ENCODE results near the gene CCDC71. TPM values are rescaled to one million over a fixed set of nuclear protein-coding genes. Genes with fewer than 3 reads are reported as not detected.

Gene CCDC71
- total and polyA plus RNA-seq, 7 donors, result 12.6 to 26.8 (median 20.0) TPM

- H3K36me3 ChIP-seq (ENCODE audit: insufficient read depth in 1 of 2, low read depth in 1 of 2), result no peaks in the 10 kb centered on the region
- no peak overlapping the region for H3K4me3 ChIP-seq
- ATAC-seq (no peak), DNase-seq (no peak)
- no peak overlapping the region for H3K27ac ChIP-seq
- H3K27me3 ChIP-seq (ENCODE audit: insufficient read depth in 3 of 3, low read length in 2 of 3), result no peaks in the 10 kb centered on the region
- H3K4me1 ChIP-seq, result no peaks in the 10 kb centered on the region
- no peaks in the 10 kb centered on the region for H3K9me3 ChIP-seq
- no peak for TF ChIP-seq CTCF (IDR thresholded peaks at IDR 0.05)
- WGBS, 3 donors, result 43 to 73% (median 57%) methylated on average over 1 of the region's 1 CpG
- intact Hi-C loops (cut with DNase I), result no loop called here
Observed at GRCh38 chr3:49183873-49184272, 17.7 kb upstream of the CCDC71 start.

- no peaks in the 10 kb centered on the region for H3K9me3 ChIP-seq
- no peaks in the 10 kb centered on the region for H3K27me3 ChIP-seq (ENCODE audit: insufficient read depth in 3 of 3, low read length in 2 of 3)
- H3K4me1 ChIP-seq, result no peaks in the 10 kb centered on the region
- H3K36me3 ChIP-seq (ENCODE audit: insufficient read depth in 1 of 2, low read depth in 1 of 2), result no peaks in the 10 kb centered on the region
- intact Hi-C loops (cut with DNase I), result no loop called here
- no peak overlapping the region for H3K27ac ChIP-seq
- WGBS, 3 donors, result 69 to 87% (median 75%) methylated on average over 20 to 24 of the region's 24 CpGs
- H3K4me3 ChIP-seq, result no peak overlapping the region
- no peak for DNase-seq
- ATAC-seq, result no peak
- no peak for TF ChIP-seq CTCF (IDR thresholded peaks at IDR 0.05)
Observed at GRCh38 chr3:49182682-49183081, 16.6 kb upstream of the CCDC71 start.

GRCh38 chr3:49181351-49181750 is 15.2 kb upstream of the CCDC71 start:
- ATAC-seq, result no peak
- TF ChIP-seq CTCF (IDR thresholded peaks at IDR 0.05), result no peak
- WGBS, 3 donors, result 68 to 80% (median 74%) methylated on average over 6 of the region's 6 CpGs

GRCh38 chr3:49180116-49180515 is 14.0 kb upstream of the CCDC71 start:
- intact Hi-C loops (cut with DNase I), result no loop called here
- H3K36me3 ChIP-seq (ENCODE audit: insufficient read depth in 1 of 2, low read depth in 1 of 2), result peaks cover 0 to 18% of the 10 kb centered on the region in 2 donors
- no peaks in the 10 kb centered on the region for H3K27me3 ChIP-seq (ENCODE audit: insufficient read depth in 3 of 3, low read length in 2 of 3)
- no peaks in the 10 kb centered on the region for H3K4me1 ChIP-seq
- H3K9me3 ChIP-seq, result no peaks in the 10 kb centered on the region
- no peak for DNase-seq
- H3K27ac ChIP-seq, result no peak overlapping the region
- no peak for TF ChIP-seq CTCF (IDR thresholded peaks at IDR 0.05)
- ATAC-seq, result no peak
- H3K4me3 ChIP-seq, result no peak overlapping the region

More at GRCh38 chr3:49181351-49181750, 15.2 kb upstream of the CCDC71 start:
- Histone ChIP-seq H3K4me1 (no peaks in the 10 kb centered on the region), H3K27ac (no peak overlapping the region), H3K36me3 (ENCODE audit: insufficient read depth in 1 of 2, low read depth in 1 of 2) (peaks cover 0 to 6% of the 10 kb centered on the region in 2 donors), H3K4me3 (no peak overlapping the region), H3K27me3 (ENCODE audit: insufficient read depth in 3 of 3, low read length in 2 of 3) (no peaks in the 10 kb centered on the region), H3K9me3 (no peaks in the 10 kb centered on the region)
- no peak for DNase-seq
- intact Hi-C loops (cut with DNase I), result no loop called here

- 51 to 70% (median 67%) methylated on average over 2 of the region's 2 CpGs for WGBS, 3 donors
- TF ChIP-seq CTCF (IDR thresholded peaks at IDR 0.05), result no peak
- no peak for ATAC-seq
- no peaks in the 10 kb centered on the region for H3K9me3 ChIP-seq
- no peaks in the 10 kb centered on the region for H3K27me3 ChIP-seq (ENCODE audit: insufficient read depth in 3 of 3, low read length in 2 of 3)
- intact Hi-C loops (cut with DNase I), result no loop called here
- no peak overlapping the region for H3K27ac ChIP-seq
- H3K4me3 ChIP-seq, result no peak overlapping the region
- peaks cover 22% of the 10 kb centered on the region for H3K4me1 ChIP-seq
- DNase-seq, result no peak
- peaks cover 0 to 30% of the 10 kb centered on the region in 2 donors for H3K36me3 ChIP-seq (ENCODE audit: insufficient read depth in 1 of 2, low read depth in 1 of 2)
Observed at GRCh38 chr3:49177073-49177472, 10.9 kb upstream of the CCDC71 start.

Data from psoas muscle (tissue), 8 donors.